K562 (cell line): Measurements from ENCODE around the gene TMEM86B. TPM values are rescaled to one million over a fixed set of nuclear protein-coding genes. Genes with fewer than 3 reads are reported as not detected.

ENCODE experiments used
- ADNP ChIP-seq: fragments of 200-800 bp; sonication (Bioruptor generic); IDR thresholded peaks from 2 replicates; pipeline ENCODE4 v1.6.1; 2016; ENCODE audit warnings: missing genetic modification characterization, missing compliant biosample characterization
- BHLHE40 ChIP-seq: IDR thresholded peaks from 2 replicates; pipeline ENCODE4 v1.6.1; 2011; ENCODE audit warnings: low read length, improper control_type of control experiment
- CXXC5 ChIP-seq: fragments of 250-450 bp; sonication (Bioruptor Pico); IDR thresholded peaks from 2 replicates; pipeline ENCODE4 v1.8.0; 2022; ENCODE audit warnings: inconsistent platforms, mild to moderate bottlenecking, moderate library complexity
- FOXJ2 ChIP-seq: fragments of 200-800 bp; sonication (Bioruptor generic); IDR thresholded peaks from 2 replicates; pipeline ENCODE4 v1.6.1; 2016; ENCODE audit warnings: missing genetic modification characterization, missing compliant biosample characterization
- FOXM1 ChIP-seq, 2 experiments: fragments of 450-650 bp in 1 of 2; sonication (generic) in 1 of 2; formaldehyde crosslinking in 1 of 2; IDR thresholded peaks; 2 replicates each; pipeline versions ENCODE4 v1.6.1 to v1.9.0; 2017 to 2022; ENCODE audit warnings: low read depth in 2 of 2, mild to moderate bottlenecking in 2 of 2, missing genetic modification reagents in 1 of 2, moderate library complexity in 1 of 2
- GTF2B ChIP-seq: IDR thresholded peaks from 2 replicates; pipeline ENCODE4 v1.6.1; 2011; ENCODE audit not compliant: insufficient read length; ENCODE audit errors: extremely low read depth
- HLTF ChIP-seq: fragments of 450-650 bp; IDR thresholded peaks from 2 replicates; pipeline ENCODE4 v1.6.1; 2016
- JUND ChIP-seq, 2 experiments: IDR thresholded peaks; 2 replicates in 1 of 2; 3 replicates in 1 of 2; pipeline ENCODE4 v1.6.1; 2011; ENCODE audit warnings: borderline replicate concordance in 2 of 2, low read depth in 2 of 2, low read length in 2 of 2, improper control_type of control experiment in 1 of 2, missing biosample characterization in 1 of 2, missing genetic modification characterization in 1 of 2, missing genetic modification reagents in 1 of 2
- KAT8 ChIP-seq: fragments of 450-650 bp; IDR thresholded peaks from 2 replicates; pipeline ENCODE4 v1.6.1; 2016; ENCODE audit warnings: low read depth, mild to moderate bottlenecking
- L3MBTL2 ChIP-seq: fragments of 450-650 bp; IDR thresholded peaks from 2 replicates; pipeline ENCODE4 v1.6.1; 2016; ENCODE audit warnings: mild to moderate bottlenecking, moderate library complexity
- NKRF ChIP-seq: fragments of 450-650 bp; IDR thresholded peaks from 2 replicates; pipeline ENCODE4 v1.6.1; 2016; ENCODE audit warnings: borderline replicate concordance
- PKNOX1 ChIP-seq: fragments of 450-650 bp; IDR thresholded peaks from 2 replicates; pipeline ENCODE4 v1.6.1; 2016
- POLR2A ChIP-seq: fragments of 450-650 bp; conservative IDR thresholded peaks from 2 replicates; pipeline ENCODE4 v1.6.1; 2016
- RB1 ChIP-seq: fragments of 450-650 bp; IDR thresholded peaks from 2 replicates; pipeline ENCODE4 v1.6.1; 2017; ENCODE audit warnings: low read depth, mild to moderate bottlenecking
- RHOXF2B ChIP-seq: fragments of 250-450 bp; sonication (Bioruptor Pico); conservative IDR thresholded peaks from 2 replicates; pipeline ENCODE4 v1.5.1; 2021
- SIN3A ChIP-seq, 2 experiments: fragments of 150-350 bp in 1 of 2; IDR thresholded peaks; 2 replicates each; pipeline ENCODE4 v1.6.1; 2011 to 2016; ENCODE audit warnings: borderline replicate concordance in 2 of 2, low read depth in 2 of 2, low read length in 2 of 2, mild to moderate bottlenecking in 2 of 2, moderate library complexity in 2 of 2; ENCODE audit not compliant: control insufficient read depth in 1 of 2
- SNIP1 ChIP-seq: fragments of 450-650 bp; IDR thresholded peaks from 2 replicates; pipeline ENCODE4 v1.7.1; 2017; ENCODE audit warnings: low read depth, mild to moderate bottlenecking
- TFAP4 ChIP-seq: sonication (generic); formaldehyde crosslinking; IDR thresholded peaks from 2 replicates; pipeline ENCODE4 v1.8.0; 2022; ENCODE audit warnings: missing genetic modification reagents, mild to moderate bottlenecking, moderate library complexity, borderline replicate concordance
- ZBTB43 ChIP-seq: sonication (generic); formaldehyde crosslinking; IDR thresholded peaks from 2 replicates; pipeline ENCODE4 v1.8.0; 2023; ENCODE audit warnings: mild to moderate bottlenecking, missing genetic modification reagents
- ZNF143 ChIP-seq: sonication (generic); formaldehyde crosslinking; IDR thresholded peaks from 2 replicates; pipeline ENCODE4 v1.9.0; 2022; ENCODE audit warnings: mild to moderate bottlenecking, missing genetic modification reagents
- ZNF232 ChIP-seq: sonication (generic); formaldehyde crosslinking; IDR thresholded peaks from 2 replicates; pipeline ENCODE4 v1.8.0; 2022; ENCODE audit warnings: mild to moderate bottlenecking, missing genetic modification reagents
- ZNF696 ChIP-seq: fragments of 250-450 bp; sonication (Bioruptor Pico); conservative IDR thresholded peaks from 2 replicates; pipeline ENCODE4 v1.4.0; 2020; ENCODE audit warnings: mild to moderate bottlenecking, moderate library complexity
- polyA plus RNA-seq, 8 experiments: library from polyadenylated mRNA; depleted of rRNA in 4 of 8; stranded (reverse) in 5 of 8; unstranded in 3 of 8; fragments of >200 nt; fragmentation: Nextera tagmentation in 2 of 8; fragmentation: Illumina TruSeq in 1 of 8; extraction: Ambion mirVana in 2 of 8; extraction: Trizol in 1 of 8; gene quantifications; 2 replicates each; pipeline versions ENCODE4 v1.2.1 to v1.2.3, GENCODE V29; 2011 to 2014; ENCODE audit warnings: inconsistent platforms in 1 of 8, missing spikeins in 1 of 8
- total RNA-seq, 7 experiments: library from RNA; depleted of rRNA in 6 of 7; stranded (reverse); fragments of >200 nt in 6 of 7; fragmentation: Illumina TruSeq in 2 of 7; extraction: Trizol in 2 of 7; gene quantifications; 2 replicates each; pipeline versions ENCODE4 v1.2.1 to v1.2.3, GENCODE V29; 2011 to 2021; ENCODE audit warnings: low replicate concordance in 1 of 7

Gene TMEM86B
- total and polyA plus RNA-seq, 9 of the 15 experiments (the other 6 are each of a cell fraction or from before 2014, with no cell fraction given): 0.28 to 7.9 (median 2.1) TPM

- TF ChIP-seq ZNF232 (CRISPR knock-in tag) (peak; percentile 94), SNIP1 (no peak), ZNF696 (no peak), ADNP (tag) (no peak), CXXC5 (CRISPR knock-in tag) (peak; percentile 68; the same call in 1 of the 2 replicates), GTF2B (no peak), KAT8 (no peak), FOXM1 (IDR thresholded peaks at IDR 0.05; ENCODE audit: low read depth) (no peak), FOXM1 (CRISPR knock-in tag; IDR thresholded peaks at IDR 0.05; ENCODE audit: low read depth) (peak; percentile 72), RHOXF2B (CRISPR knock-in tag) (no peak), HLTF (no peak), SIN3A (IDR thresholded peaks at IDR 0.05; ENCODE audit: borderline replicate concordance in 2 of 2, control insufficient read depth in 1 of 2, low read depth in 2 of 2, low read length in 2 of 2) (peak; percentile 99 to 100), FOXJ2 (tag) (0 out of 2 replicates have a peak, but pooled peaks have one; percentile 20), ZNF143 (no peak), TFAP4 (CRISPR knock-in tag) (peak; percentile 81), RB1 (peak; percentile 44; the same call in 1 of the 2 replicates), POLR2A (no peak), BHLHE40 (peak; percentile 97), ZBTB43 (CRISPR knock-in tag) (peak; percentile 94), L3MBTL2 (no peak), NKRF (peak; percentile 97), PKNOX1 (no peak), JUND (IDR thresholded peaks at IDR 0.05; ENCODE audit: borderline replicate concordance, low read depth, low read length) (no peak), JUND (tag; IDR thresholded peaks at IDR 0.05; ENCODE audit: borderline replicate concordance, low read depth, low read length) (peak; percentile 13; the same call in 1 of the 3 replicates)
Measured at GRCh38 chr19:55179606-55180484, 48.7 kb downstream of the TMEM86B start, which contains the start of gene SYT5 (continued).
